Measurements from ENCODE around the gene CD244. TPM values are rescaled to one million over a fixed set of nuclear protein-coding genes. Genes with fewer than 3 reads are reported as not detected.

Gene CD244, protein sequence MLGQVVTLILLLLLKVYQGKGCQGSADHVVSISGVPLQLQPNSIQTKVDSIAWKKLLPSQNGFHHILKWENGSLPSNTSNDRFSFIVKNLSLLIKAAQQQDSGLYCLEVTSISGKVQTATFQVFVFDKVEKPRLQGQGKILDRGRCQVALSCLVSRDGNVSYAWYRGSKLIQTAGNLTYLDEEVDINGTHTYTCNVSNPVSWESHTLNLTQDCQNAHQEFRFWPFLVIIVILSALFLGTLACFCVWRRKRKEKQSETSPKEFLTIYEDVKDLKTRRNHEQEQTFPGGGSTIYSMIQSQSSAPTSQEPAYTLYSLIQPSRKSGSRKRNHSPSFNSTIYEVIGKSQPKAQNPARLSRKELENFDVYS
- total RNA-seq, result not detected in 2 replicates
- long read RNA-seq, result 0 reads

GRCh38 chr1:160862203-160863060 lies at the start of gene CD244:
Gene CD244, minus strand, starts transcription at chr1:160862887. Its CDS starts 210 bp downstream, at chr1:160862677.
- H3K9me3 Mint-ChIP-seq, result no peaks in the 10 kb centered on the region
- H3K27ac Mint-ChIP-seq (ENCODE audit: unreplicated experiment), result peak within 1 kb of the TSS; percentile 93
- H3K27me3 Mint-ChIP-seq (ENCODE audit: low read depth), result no peaks in the 10 kb centered on the region
- TF ChIP-seq, protein P1, sequence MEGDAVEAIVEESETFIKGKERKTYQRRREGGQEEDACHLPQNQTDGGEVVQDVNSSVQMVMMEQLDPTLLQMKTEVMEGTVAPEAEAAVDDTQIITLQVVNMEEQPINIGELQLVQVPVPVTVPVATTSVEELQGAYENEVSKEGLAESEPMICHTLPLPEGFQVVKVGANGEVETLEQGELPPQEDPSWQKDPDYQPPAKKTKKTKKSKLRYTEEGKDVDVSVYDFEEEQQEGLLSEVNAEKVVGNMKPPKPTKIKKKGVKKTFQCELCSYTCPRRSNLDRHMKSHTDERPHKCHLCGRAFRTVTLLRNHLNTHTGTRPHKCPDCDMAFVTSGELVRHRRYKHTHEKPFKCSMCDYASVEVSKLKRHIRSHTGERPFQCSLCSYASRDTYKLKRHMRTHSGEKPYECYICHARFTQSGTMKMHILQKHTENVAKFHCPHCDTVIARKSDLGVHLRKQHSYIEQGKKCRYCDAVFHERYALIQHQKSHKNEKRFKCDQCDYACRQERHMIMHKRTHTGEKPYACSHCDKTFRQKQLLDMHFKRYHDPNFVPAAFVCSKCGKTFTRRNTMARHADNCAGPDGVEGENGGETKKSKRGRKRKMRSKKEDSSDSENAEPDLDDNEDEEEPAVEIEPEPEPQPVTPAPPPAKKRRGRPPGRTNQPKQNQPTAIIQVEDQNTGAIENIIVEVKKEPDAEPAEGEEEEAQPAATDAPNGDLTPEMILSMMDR (conservative IDR thresholded peaks at IDR 0.05), result no peak
- no peaks in the 10 kb centered on the region for H3K36me3 Mint-ChIP-seq (ENCODE audit: low read depth)
- peaks cover 6% of the 10 kb centered on the region for H3K4me1 Mint-ChIP-seq
- H3K4me3 Mint-ChIP-seq, result no peak within 1 kb of the TSS
- no peak for DNase-seq (ENCODE audit: low read depth, low spot score)

DNA sequence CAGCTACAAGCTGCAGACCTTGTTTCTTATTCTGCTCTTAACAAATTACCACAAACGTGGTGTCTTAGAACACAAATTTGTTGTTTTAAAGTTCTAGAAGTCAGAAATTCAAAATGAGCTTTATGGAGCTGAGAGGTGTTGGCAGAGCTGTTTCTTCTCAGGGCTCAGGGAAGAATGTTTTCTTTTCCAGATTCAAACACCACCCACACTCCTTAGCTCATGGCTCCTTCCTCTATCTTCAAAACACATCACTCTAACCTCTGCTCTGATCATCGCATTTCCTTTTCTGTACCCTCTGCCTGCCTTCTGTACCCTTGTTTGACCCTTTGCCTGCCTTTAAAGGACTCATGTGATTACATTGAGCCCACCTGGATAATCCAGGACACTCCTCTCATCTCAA lies 49.2 kb upstream of the CD244 start:
- Mint-ChIP-seq H3K36me3 (ENCODE audit: low read depth) (no peaks in the 10 kb centered on the region), H3K27ac (ENCODE audit: unreplicated experiment) (no peak overlapping the region), H3K4me1 (no peaks in the 10 kb centered on the region), H3K4me3 (no peak overlapping the region), H3K27me3 (ENCODE audit: low read depth) (peaks cover 11% of the 10 kb centered on the region), H3K9me3 (no peaks in the 10 kb centered on the region)
- TF ChIP-seq, protein P1 (conservative IDR thresholded peaks at IDR 0.05), result no peak
- no peak for DNase-seq (ENCODE audit: low read depth, low spot score)

DNA sequence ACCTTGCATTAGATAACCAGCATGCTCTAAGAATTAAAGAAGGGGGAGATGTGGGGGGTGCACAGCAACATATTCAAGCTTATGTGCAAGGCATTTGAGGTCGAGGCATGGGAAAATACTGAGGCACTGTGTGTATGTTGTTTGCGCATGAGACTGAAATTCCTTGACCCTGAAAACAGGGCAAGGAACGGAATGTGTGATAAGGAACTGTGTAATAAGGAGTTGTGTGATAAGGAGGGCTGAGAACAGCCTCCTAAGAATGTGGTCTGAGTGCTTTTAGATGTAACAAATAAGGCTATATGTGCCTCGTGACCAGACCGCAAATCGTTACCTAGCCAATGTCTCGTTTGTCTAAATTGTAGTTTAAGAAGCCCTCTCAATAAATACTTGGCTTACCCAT lies 48.8 kb upstream of the CD244 start:
- DNase-seq (ENCODE audit: low read depth, low spot score), result no peak
- Mint-ChIP-seq H3K36me3 (ENCODE audit: low read depth) (no peaks in the 10 kb centered on the region), H3K4me3 (no peak overlapping the region), H3K9me3 (no peaks in the 10 kb centered on the region), H3K27me3 (ENCODE audit: low read depth) (peaks cover 6% of the 10 kb centered on the region), H3K27ac (ENCODE audit: unreplicated experiment) (no peak overlapping the region), H3K4me1 (no peaks in the 10 kb centered on the region)
- TF ChIP-seq, protein P1 (conservative IDR thresholded peaks at IDR 0.05), result no peak

DNA sequence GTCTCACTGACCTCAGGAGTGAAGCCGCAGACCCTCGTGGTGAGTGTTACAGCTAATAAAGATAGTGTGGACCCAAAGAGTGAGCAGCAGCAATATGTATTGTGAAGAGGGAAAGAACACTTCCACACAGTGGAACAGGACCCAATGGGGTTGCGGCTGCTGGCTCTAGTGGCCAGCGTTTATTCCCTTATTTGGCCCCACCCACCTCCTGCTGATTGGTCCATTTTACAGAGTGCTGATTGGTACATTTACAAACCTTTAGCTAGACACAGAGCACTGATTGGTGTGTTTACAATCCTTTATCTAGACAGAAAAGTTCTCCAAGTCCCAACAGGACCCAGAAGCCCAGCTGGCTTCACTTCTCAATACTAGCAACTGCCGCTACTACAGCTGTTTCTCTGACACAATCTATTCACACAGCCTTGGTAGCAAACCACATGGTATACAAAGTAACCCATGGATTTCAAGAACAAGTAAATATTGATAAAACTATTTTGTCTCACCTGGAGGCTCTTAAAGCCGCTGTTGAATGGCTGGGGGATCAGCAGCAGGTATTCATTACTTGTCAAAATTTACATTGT lies 47.6 kb upstream of the CD244 start:
- no peak overlapping the region for H3K4me3 Mint-ChIP-seq
- peaks cover 2% of the 10 kb centered on the region for H3K27me3 Mint-ChIP-seq (ENCODE audit: low read depth)
- H3K27ac Mint-ChIP-seq (ENCODE audit: unreplicated experiment), result no peak overlapping the region
- no peaks in the 10 kb centered on the region for H3K4me1 Mint-ChIP-seq
- no peaks in the 10 kb centered on the region for H3K9me3 Mint-ChIP-seq
- TF ChIP-seq, protein P1 (conservative IDR thresholded peaks at IDR 0.05), result no peak
- no peak for DNase-seq (ENCODE audit: low read depth, low spot score)
- no peaks in the 10 kb centered on the region for H3K36me3 Mint-ChIP-seq (ENCODE audit: low read depth)

DNA sequence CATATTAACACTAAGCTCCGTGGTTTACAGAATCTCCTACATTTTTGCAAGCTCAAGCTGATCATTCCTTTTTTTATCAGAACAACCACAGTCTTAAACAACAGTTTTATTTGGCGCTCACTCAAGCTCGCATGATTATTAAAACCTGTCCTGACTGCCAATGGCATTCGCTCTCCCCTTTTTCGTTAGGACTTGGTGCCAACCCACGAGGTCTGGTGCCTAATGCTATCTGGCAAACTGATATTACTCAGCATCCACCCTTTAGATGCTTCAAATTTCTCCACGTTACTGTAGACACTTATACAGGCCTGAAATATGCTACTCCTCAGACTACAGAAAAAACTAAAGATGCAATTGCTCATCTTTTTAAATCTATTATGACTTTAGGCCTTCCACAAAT lies 45.3 kb upstream of the CD244 start:
- H3K27ac Mint-ChIP-seq (ENCODE audit: unreplicated experiment), result no peak overlapping the region
- H3K4me3 Mint-ChIP-seq, result no peak overlapping the region
- TF ChIP-seq, protein P1 (conservative IDR thresholded peaks at IDR 0.05), result no peak
- no peaks in the 10 kb centered on the region for H3K9me3 Mint-ChIP-seq
- no peaks in the 10 kb centered on the region for H3K27me3 Mint-ChIP-seq (ENCODE audit: low read depth)
- no peaks in the 10 kb centered on the region for H3K36me3 Mint-ChIP-seq (ENCODE audit: low read depth)
- DNase-seq (ENCODE audit: low read depth, low spot score), result no peak
- no peaks in the 10 kb centered on the region for H3K4me1 Mint-ChIP-seq

All from neural crest cell (in vitro differentiated cells).